GM23338 (cell line): ENCODE measurements around the gene COA1. TPM values are rescaled to one million over a fixed set of nuclear protein-coding genes. Genes with fewer than 3 reads are reported as not detected.

Source experiments
- ATAC-seq: fragments of 200-7000 bp; cut with Tn5 transposase; 3 replicates; pipeline ENCODE4 v1.9.1; 2020
- DNase-seq: peaks from one replicate; pipeline ENCODE4 v3.0.0-alpha.2; 2015; ENCODE audit warnings: low spot score
- H2AFZ ChIP-seq: fragments of 200-600 bp; sonication (generic); 2 replicates; pipeline ENCODE4 v1.8.0; 2016; ENCODE audit warnings: antibody characterized with exemption, mild to moderate bottlenecking, moderate library complexity
- H3F3A ChIP-seq: fragments of 200-600 bp; sonication (generic); replicated peaks from 2 replicates; pipeline ENCODE4 v1.8.0; 2017; ENCODE audit warnings: antibody characterized with exemption, mixed run types, low read depth
- H3K27ac ChIP-seq: fragments of 200-600 bp; sonication (generic); 2 replicates; pipeline ENCODE4 v1.6.1; 2016; ENCODE audit warnings: low read depth
- H3K27me3 ChIP-seq: fragments of 200-600 bp; sonication (generic); 2 replicates; pipeline ENCODE4 v1.8.0; 2016; ENCODE audit warnings: mild to moderate bottlenecking, mixed run types, moderate library complexity; ENCODE audit not compliant: insufficient read depth
- H3K36me3 ChIP-seq: fragments of 200-600 bp; sonication (generic); 2 replicates; pipeline ENCODE4 v1.8.0; 2016; ENCODE audit warnings: mild to moderate bottlenecking; ENCODE audit not compliant: insufficient read depth
- H3K4me1 ChIP-seq: fragments of 200-600 bp; sonication (generic); 2 replicates; pipeline ENCODE4 v1.8.0; 2016; ENCODE audit warnings: mild to moderate bottlenecking, moderate library complexity; ENCODE audit not compliant: insufficient read depth
- H3K4me2 ChIP-seq: fragments of 200-600 bp; sonication (generic); 2 replicates; pipeline ENCODE4 v1.7.1; 2017; ENCODE audit warnings: mixed run types
- H3K4me3 ChIP-seq: fragments of 200-600 bp; sonication (generic); 2 replicates; pipeline ENCODE4 v1.6.1; 2016; ENCODE audit warnings: mixed run types
- H3K79me2 ChIP-seq: fragments of 200-600 bp; sonication (generic); replicated peaks from 2 replicates; pipeline ENCODE4 v1.8.0; 2017; ENCODE audit warnings: mild to moderate bottlenecking; ENCODE audit not compliant: insufficient read depth
- H3K9me2 ChIP-seq: fragments of 200-600 bp; sonication (generic); 2 replicates; pipeline ENCODE4 v1.8.0; 2017; ENCODE audit not compliant: insufficient read depth
- H4K20me1 ChIP-seq: fragments of 200-600 bp; sonication (generic); replicated peaks from 2 replicates; pipeline ENCODE4 v1.8.0; 2017; ENCODE audit warnings: mild to moderate bottlenecking; ENCODE audit not compliant: insufficient read depth
- H3K27ac Mint-ChIP-seq: 2 replicates; pipeline ENCODE4 v1.8.0; 2020; ENCODE audit warnings: inconsistent platforms, mild to moderate bottlenecking, moderate library complexity, mixed read lengths
- H3K27me3 Mint-ChIP-seq: 3 replicates; pipeline ENCODE4 v1.8.0; 2022; ENCODE audit warnings: low read depth, mild to moderate bottlenecking, moderate library complexity, mixed read lengths, inconsistent platforms; ENCODE audit not compliant: insufficient read depth, poor library complexity
- H3K36me3 Mint-ChIP-seq: 3 replicates; pipeline ENCODE4 v1.8.0; 2021; ENCODE audit warnings: low read depth, mild to moderate bottlenecking, inconsistent platforms, moderate library complexity, mixed read lengths
- H3K4me1 Mint-ChIP-seq: 3 replicates; pipeline ENCODE4 v1.8.0; 2020; ENCODE audit warnings: mild to moderate bottlenecking, inconsistent platforms, mixed read lengths
- H3K4me3 Mint-ChIP-seq: 3 replicates; pipeline ENCODE4 v1.8.0; 2021; ENCODE audit warnings: moderate library complexity, mild to moderate bottlenecking, inconsistent platforms, mixed read lengths
- H3K9me3 Mint-ChIP-seq: 3 replicates; pipeline ENCODE4 v1.8.0; 2020; ENCODE audit warnings: moderate library complexity, mild to moderate bottlenecking, inconsistent platforms, mixed read lengths
- CREB1 ChIP-seq: fragments of 250-450 bp; sonication (Bioruptor Pico); IDR thresholded peaks from 2 replicates; pipeline ENCODE4 v1.5.0; 2020; ENCODE audit warnings: low read depth, mild to moderate bottlenecking, moderate library complexity
- CTCF ChIP-seq, 2 experiments: fragments of 200-600 bp in 1 of 2; sonication (generic) in 1 of 2; conservative IDR thresholded peaks; 2 replicates each; pipeline versions ENCODE4 v1.5.1 to v1.6.1; 2016 to 2017; ENCODE audit warnings: antibody characterized with exemption in 2 of 2, low read depth in 2 of 2, mild to moderate bottlenecking in 2 of 2, moderate library complexity in 1 of 2
- ETS1 ChIP-seq: IDR thresholded peaks from 2 replicates; pipeline ENCODE4 v1.6.1; 2016; ENCODE audit warnings: antibody characterized with exemption
- EZH2 ChIP-seq: fragments of 200-600 bp; sonication (generic); IDR thresholded peaks from one replicate; pipeline ENCODE4 v1.8.0; 2017; ENCODE audit warnings: antibody characterized with exemption, mild to moderate bottlenecking, low read depth; ENCODE audit not compliant: unreplicated experiment
- EZH2phosphoT487 ChIP-seq: fragments of 200-600 bp; sonication (generic); IDR thresholded peaks from one replicate; pipeline ENCODE4 v1.8.1; 2018; ENCODE audit warnings: antibody characterized with exemption; ENCODE audit not compliant: unreplicated experiment
- JUNB ChIP-seq: IDR thresholded peaks from one replicate; pipeline ENCODE4 v1.6.1; 2016; ENCODE audit warnings: antibody characterized with exemption; ENCODE audit not compliant: unreplicated experiment
- NANOG ChIP-seq: IDR thresholded peaks from 2 replicates; pipeline ENCODE4 v1.6.1; 2016; ENCODE audit warnings: antibody characterized with exemption, borderline replicate concordance
- POLR2AphosphoS5 ChIP-seq: IDR thresholded peaks from 2 replicates; pipeline ENCODE4 v1.6.1; 2016; ENCODE audit warnings: antibody characterized with exemption, low read depth
- STAT1 ChIP-seq: IDR thresholded peaks from one replicate; pipeline ENCODE4 v1.6.1; 2016; ENCODE audit warnings: antibody characterized with exemption; ENCODE audit not compliant: unreplicated experiment
- ZNF114 ChIP-seq: fragments of 250-450 bp; sonication (Bioruptor Pico); IDR thresholded peaks from 2 replicates; pipeline ENCODE4 v1.5.0; 2020; ENCODE audit warnings: mild to moderate bottlenecking, moderate library complexity
- ZNF331 ChIP-seq: fragments of 250-450 bp; sonication (Bioruptor Pico); IDR thresholded peaks from 2 replicates; pipeline ENCODE4 v1.5.0; 2020; ENCODE audit warnings: low read depth, mild to moderate bottlenecking, moderate library complexity
- ZNF462 ChIP-seq: fragments of 250-450 bp; sonication (Bioruptor Pico); IDR thresholded peaks from 2 replicates; pipeline ENCODE4 v1.5.0; 2020; ENCODE audit warnings: mild to moderate bottlenecking, moderate library complexity
- polyA plus RNA-seq: library from polyadenylated mRNA; unstranded; fragments of >200 nt; fragmentation: Nextera tagmentation; extraction: Ambion mirVana; gene quantifications from 2 replicates; pipeline ENCODE4 v1.2.1, GENCODE V29; 2016
- total RNA-seq: library from RNA; depleted of rRNA; stranded (reverse); fragments of >200 nt; shearing (Covaris generic); gene quantifications from 2 replicates; pipeline ENCODE4 v1.2.3, GENCODE V29; 2014
- TF ChIP-seq, protein P1 (sequence below): IDR thresholded peaks from one replicate; pipeline ENCODE4 v1.6.1; 2018; ENCODE audit warnings: antibody characterized with exemption; ENCODE audit not compliant: unreplicated experiment

The COA1 gene
- total and polyA plus RNA-seq, 2 experiments from 2014 or later = 156 to 158 TPM

- peaks cover 10% of the 10 kb centered on the region for H3K9me3 Mint-ChIP-seq
Measured at GRCh38 chr7:43735403-43735801, 6.1 kb upstream of the COA1 start.

More at GRCh38 chr7:43735403-43735801, 6.1 kb upstream of the COA1 start:
- peaks cover 8% of the 10 kb centered on the region for H3K27me3 Mint-ChIP-seq
- no peak for TF ChIP-seq POLR2AphosphoS5
- no peak for TF ChIP-seq EZH2phosphoT487
- TF ChIP-seq STAT1 = no peak
- TF ChIP-seq ETS1 = no peak
- no peak for TF ChIP-seq CREB1
- no peak for TF ChIP-seq ZNF331
- TF ChIP-seq, protein P1, sequence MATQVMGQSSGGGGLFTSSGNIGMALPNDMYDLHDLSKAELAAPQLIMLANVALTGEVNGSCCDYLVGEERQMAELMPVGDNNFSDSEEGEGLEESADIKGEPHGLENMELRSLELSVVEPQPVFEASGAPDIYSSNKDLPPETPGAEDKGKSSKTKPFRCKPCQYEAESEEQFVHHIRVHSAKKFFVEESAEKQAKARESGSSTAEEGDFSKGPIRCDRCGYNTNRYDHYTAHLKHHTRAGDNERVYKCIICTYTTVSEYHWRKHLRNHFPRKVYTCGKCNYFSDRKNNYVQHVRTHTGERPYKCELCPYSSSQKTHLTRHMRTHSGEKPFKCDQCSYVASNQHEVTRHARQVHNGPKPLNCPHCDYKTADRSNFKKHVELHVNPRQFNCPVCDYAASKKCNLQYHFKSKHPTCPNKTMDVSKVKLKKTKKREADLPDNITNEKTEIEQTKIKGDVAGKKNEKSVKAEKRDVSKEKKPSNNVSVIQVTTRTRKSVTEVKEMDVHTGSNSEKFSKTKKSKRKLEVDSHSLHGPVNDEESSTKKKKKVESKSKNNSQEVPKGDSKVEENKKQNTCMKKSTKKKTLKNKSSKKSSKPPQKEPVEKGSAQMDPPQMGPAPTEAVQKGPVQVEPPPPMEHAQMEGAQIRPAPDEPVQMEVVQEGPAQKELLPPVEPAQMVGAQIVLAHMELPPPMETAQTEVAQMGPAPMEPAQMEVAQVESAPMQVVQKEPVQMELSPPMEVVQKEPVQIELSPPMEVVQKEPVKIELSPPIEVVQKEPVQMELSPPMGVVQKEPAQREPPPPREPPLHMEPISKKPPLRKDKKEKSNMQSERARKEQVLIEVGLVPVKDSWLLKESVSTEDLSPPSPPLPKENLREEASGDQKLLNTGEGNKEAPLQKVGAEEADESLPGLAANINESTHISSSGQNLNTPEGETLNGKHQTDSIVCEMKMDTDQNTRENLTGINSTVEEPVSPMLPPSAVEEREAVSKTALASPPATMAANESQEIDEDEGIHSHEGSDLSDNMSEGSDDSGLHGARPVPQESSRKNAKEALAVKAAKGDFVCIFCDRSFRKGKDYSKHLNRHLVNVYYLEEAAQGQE = no peak
- no peak for TF ChIP-seq ZNF114 (CRISPR knock-in tag)
- no peak for TF ChIP-seq EZH2
- TF ChIP-seq JUNB = no peak
- TF ChIP-seq NANOG = no peak
- TF ChIP-seq ZNF462 = no peak
- TF ChIP-seq CTCF (conservative IDR thresholded peaks at IDR 0.05; ENCODE audit: low read depth in 2 of 2) = no peak
- no peak overlapping the region for H3K4me2 ChIP-seq
- H3K27ac Mint-ChIP-seq = no peak overlapping the region
- DNase-seq (no peak), ATAC-seq (no peak)
- H3K4me1 ChIP-seq = no peaks in the 10 kb centered on the region
- H3K4me3 Mint-ChIP-seq = no peak overlapping the region
- H3F3A ChIP-seq = no peaks in the 10 kb centered on the region
- no peaks in the 10 kb centered on the region for H4K20me1 ChIP-seq
- peaks cover 6% of the 10 kb centered on the region for H3K36me3 Mint-ChIP-seq
- no peaks in the 10 kb centered on the region for H3K36me3 ChIP-seq
- H2AFZ ChIP-seq = no peak overlapping the region
- H3K9me2 ChIP-seq = 0 out of 2 replicates have a peak, but pooled peaks cover 2% of the 10 kb centered on the region
- H3K4me3 ChIP-seq = no peak overlapping the region
- no peaks in the 10 kb centered on the region for H3K79me2 ChIP-seq
- no peaks in the 10 kb centered on the region for H3K27me3 ChIP-seq
- peaks cover 4% of the 10 kb centered on the region for H3K4me1 Mint-ChIP-seq
- no peak overlapping the region for H3K27ac ChIP-seq
